ENCODE results near the gene AOPEP. TPM values are rescaled to one million over a fixed set of nuclear protein-coding genes. Genes with fewer than 3 reads are reported as not detected.

AOPEP gene
- total RNA-seq, 2 experiments from 2014 or later, result 13.5 to 17.0 TPM

- no peak for DNase-seq
- Mint-ChIP-seq H3K4me3 (no peak overlapping the region), H3K27me3 (no peaks in the 10 kb centered on the region), H3K9me3 (no peaks in the 10 kb centered on the region), H3K36me3 (ENCODE audit: low read depth) (no peaks in the 10 kb centered on the region), H3K4me1 (peaks cover 7% of the 10 kb centered on the region), H3K27ac (no peak overlapping the region)
- POLR2A ChIA-PET, result no interaction called here
- CTCF ChIA-PET, result no interaction called here
Measured at GRCh38 chr9:95029720-95030119, 303.2 kb downstream of the AOPEP start.

- CTCF ChIA-PET, result interaction anchor here (1.4 kb wide), 1 partner anchor 97 kb away, joined by 4 read pairs; no protein-coding TSS in a partner anchor
- H3K27ac Mint-ChIP-seq, result no peak overlapping the region
Measured at GRCh38 chr9:95030344-95030743, 303.8 kb downstream of the AOPEP start.

GRCh38 chr9:95030920-95031642, 304.6 kb downstream of the AOPEP start:
- DNase-seq, result no peak
- Mint-ChIP-seq H3K27ac (no peak overlapping the region), H3K4me3 (no peak overlapping the region), H3K9me3 (no peaks in the 10 kb centered on the region), H3K36me3 (ENCODE audit: low read depth) (no peaks in the 10 kb centered on the region), H3K27me3 (no peaks in the 10 kb centered on the region), H3K4me1 (peaks cover 7% of the 10 kb centered on the region)
- ChIA-PET CTCF (interaction anchor here (0.6 to 1.4 kb wide), 2 partner anchors 87 to 97 kb away, joined by 3 to 4 read pairs; no protein-coding TSS in a partner anchor), POLR2A (no interaction called here)

More at GRCh38 chr9:95030344-95030743, 303.8 kb downstream of the AOPEP start:
- DNase-seq, result no peak
- no peaks in the 10 kb centered on the region for H3K36me3 Mint-ChIP-seq (ENCODE audit: low read depth)
- no peaks in the 10 kb centered on the region for H3K27me3 Mint-ChIP-seq
- no peak overlapping the region for H3K4me3 Mint-ChIP-seq
- H3K9me3 Mint-ChIP-seq, result no peaks in the 10 kb centered on the region
- POLR2A ChIA-PET, result no interaction called here
- peaks cover 7% of the 10 kb centered on the region for H3K4me1 Mint-ChIP-seq

GRCh38 chr9:95031711-95032461, 305.4 kb downstream of the AOPEP start:
- Mint-ChIP-seq H3K9me3 (no peaks in the 10 kb centered on the region), H3K36me3 (ENCODE audit: low read depth) (peaks cover 3% of the 10 kb centered on the region), H3K27me3 (no peaks in the 10 kb centered on the region), H3K27ac (no peak overlapping the region), H3K4me3 (no peak overlapping the region), H3K4me1 (peaks cover 7% of the 10 kb centered on the region)
- DNase-seq, result no peak
- POLR2A ChIA-PET, result no interaction called here
- CTCF ChIA-PET, result interaction anchor here (0.6 to 1.4 kb wide), 2 partner anchors 88 to 96 kb away, joined by 3 to 4 read pairs; no protein-coding TSS in a partner anchor

DNA sequence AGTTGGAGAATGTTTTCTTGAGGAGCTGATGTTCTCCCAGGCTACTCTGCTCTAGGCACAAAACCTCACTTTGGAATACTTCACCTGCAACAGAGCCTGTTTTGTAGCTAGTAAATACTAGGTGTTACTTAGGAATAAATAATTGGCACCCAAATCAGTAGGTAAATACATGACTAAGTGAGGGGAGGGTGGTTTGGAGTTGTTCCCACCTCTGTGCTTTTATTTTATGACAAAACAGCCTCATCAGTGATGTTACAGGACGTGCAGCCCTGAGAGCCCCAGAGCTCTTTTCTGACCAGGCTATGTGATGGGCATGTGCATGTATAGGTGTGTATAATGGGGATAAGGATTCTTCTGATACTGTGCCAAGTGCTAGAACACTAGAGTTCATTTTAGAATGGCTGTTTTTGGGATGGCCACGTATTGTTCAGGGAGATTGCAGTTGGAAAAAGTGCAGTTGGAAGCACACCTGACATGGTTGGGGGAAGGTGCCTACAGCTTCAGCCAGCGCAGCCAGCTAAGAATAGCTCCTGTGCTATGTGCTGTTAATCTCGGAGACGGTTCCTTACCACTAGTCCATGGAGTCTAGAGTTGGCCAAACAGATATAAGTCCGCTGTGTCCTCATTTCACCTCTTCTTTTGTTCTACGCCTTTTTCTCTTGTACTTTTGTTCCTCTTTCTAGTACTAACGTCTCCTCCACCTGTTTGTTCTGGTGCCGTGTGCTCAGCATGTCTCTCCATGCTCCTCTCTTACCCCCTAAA, 306.3 kb downstream of the AOPEP start:
- no peak overlapping the region for H3K4me3 Mint-ChIP-seq
- POLR2A ChIA-PET, result no interaction called here
- no peaks in the 10 kb centered on the region for H3K27me3 Mint-ChIP-seq
- DNase-seq, result no peak
- H3K9me3 Mint-ChIP-seq, result no peaks in the 10 kb centered on the region
- CTCF ChIA-PET, result no interaction called here
- H3K27ac Mint-ChIP-seq, result no peak overlapping the region
- H3K4me1 Mint-ChIP-seq, result peaks cover 7% of the 10 kb centered on the region
- peaks cover 3% of the 10 kb centered on the region for H3K36me3 Mint-ChIP-seq (ENCODE audit: low read depth)

DNA sequence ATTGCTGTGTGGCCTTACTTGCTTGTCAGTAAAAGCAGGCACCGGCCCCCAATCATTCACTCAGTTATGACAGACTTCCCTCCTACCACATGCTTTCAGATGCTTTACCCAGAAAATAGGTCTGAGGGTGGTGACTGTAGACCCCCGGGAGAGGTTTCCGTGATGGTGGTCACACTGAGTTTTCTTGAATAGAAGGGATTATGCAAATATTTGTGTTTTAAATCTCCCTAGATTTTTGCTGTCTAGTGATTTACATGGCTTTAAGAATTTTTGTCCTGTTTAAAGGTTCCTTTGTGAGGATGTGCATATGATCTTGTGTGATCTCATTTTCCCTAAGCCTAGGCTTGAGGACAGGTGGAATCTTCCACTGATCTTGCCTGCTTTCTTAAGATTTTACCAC, 309.3 kb downstream of the AOPEP start:
- H3K27ac Mint-ChIP-seq, result no peak overlapping the region
- no peak overlapping the region for H3K4me3 Mint-ChIP-seq
- CTCF ChIA-PET, result no interaction called here
- no peaks in the 10 kb centered on the region for H3K9me3 Mint-ChIP-seq
- H3K36me3 Mint-ChIP-seq (ENCODE audit: low read depth), result peaks cover 3% of the 10 kb centered on the region
- DNase-seq, result no peak
- H3K4me1 Mint-ChIP-seq, result peaks cover 7% of the 10 kb centered on the region
- POLR2A ChIA-PET, result no interaction called here
- H3K27me3 Mint-ChIP-seq, result no peaks in the 10 kb centered on the region

- H3K4me1 Mint-ChIP-seq, result peaks cover 2% of the 10 kb centered on the region
- ChIA-PET CTCF (no interaction called here), POLR2A (no interaction called here)
- no peak for DNase-seq
- no peaks in the 10 kb centered on the region for H3K27me3 Mint-ChIP-seq
- H3K36me3 Mint-ChIP-seq (ENCODE audit: low read depth), result peaks cover 3% of the 10 kb centered on the region
- no peaks in the 10 kb centered on the region for H3K9me3 Mint-ChIP-seq
- H3K27ac Mint-ChIP-seq, result no peak overlapping the region
- no peak overlapping the region for H3K4me3 Mint-ChIP-seq
Measured at GRCh38 chr9:95036676-95037075, 310.2 kb downstream of the AOPEP start.

DNA sequence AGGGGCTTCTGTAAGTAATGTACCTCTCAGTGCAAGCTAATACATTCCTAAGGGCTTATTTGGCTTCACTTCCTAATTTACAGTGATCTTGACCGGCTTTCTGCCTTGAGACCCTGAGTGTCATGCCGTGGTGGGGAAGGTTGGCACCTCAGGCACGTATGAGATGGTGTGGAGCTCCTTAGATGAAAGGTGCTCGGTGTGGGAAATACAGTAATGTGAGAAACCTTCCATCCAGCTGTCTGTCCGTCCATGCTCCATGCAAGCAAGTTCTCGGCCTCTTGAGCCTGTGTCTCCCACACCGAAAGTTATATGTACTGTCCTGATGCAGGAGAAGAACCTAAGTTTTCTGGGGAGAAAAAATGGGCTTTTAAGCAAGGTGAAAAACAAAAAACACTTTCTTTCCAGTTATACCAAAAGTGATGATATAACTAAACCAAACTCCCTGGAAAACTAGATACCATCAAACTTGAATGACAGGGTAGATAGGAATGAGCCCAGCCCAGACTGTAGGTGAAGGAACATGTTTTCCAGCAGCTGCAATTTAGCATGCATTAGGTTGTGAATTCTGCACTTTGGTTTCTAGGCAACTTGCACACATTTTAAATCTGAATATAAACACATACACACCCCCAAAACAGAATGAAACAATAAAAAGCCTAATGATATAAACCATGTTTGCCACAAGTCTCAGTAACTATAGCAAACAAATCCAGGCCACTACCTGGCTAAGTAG, 311.5 kb downstream of the AOPEP start:
- Mint-ChIP-seq H3K4me3 (no peak overlapping the region), H3K27ac (no peak overlapping the region), H3K4me1 (no peaks in the 10 kb centered on the region), H3K36me3 (ENCODE audit: low read depth) (peaks cover 3% of the 10 kb centered on the region), H3K27me3 (no peaks in the 10 kb centered on the region), H3K9me3 (no peaks in the 10 kb centered on the region)
- POLR2A ChIA-PET, result no interaction called here
- CTCF ChIA-PET, result no interaction called here
- DNase-seq, result no peak

DNA sequence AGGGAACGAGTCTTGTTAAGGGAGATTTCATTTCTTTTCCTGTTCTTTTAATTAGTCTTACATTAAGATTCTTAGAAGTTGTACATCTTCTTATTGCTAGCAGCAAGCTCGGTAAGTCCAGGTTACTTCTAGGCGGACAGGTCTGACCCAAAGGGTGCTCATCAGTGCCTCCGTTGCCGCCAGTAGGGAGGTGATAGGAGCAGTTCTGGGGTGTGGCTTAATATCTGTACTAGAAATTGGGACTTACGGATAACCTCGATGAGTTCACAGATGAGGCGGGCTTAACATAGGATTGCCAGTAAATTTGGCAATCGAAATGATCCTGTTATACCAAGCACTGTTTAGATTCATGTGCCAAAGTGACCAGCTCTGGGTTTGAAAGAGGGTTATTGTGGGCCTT, 312.2 kb downstream of the AOPEP start:
- H3K4me3 Mint-ChIP-seq, result no peak overlapping the region
- CTCF ChIA-PET, result no interaction called here
- no peak for DNase-seq
- no peaks in the 10 kb centered on the region for H3K4me1 Mint-ChIP-seq
- H3K27me3 Mint-ChIP-seq, result no peaks in the 10 kb centered on the region
- H3K27ac Mint-ChIP-seq, result no peak overlapping the region
- H3K9me3 Mint-ChIP-seq, result no peaks in the 10 kb centered on the region
- H3K36me3 Mint-ChIP-seq (ENCODE audit: low read depth), result peaks cover 3% of the 10 kb centered on the region
- POLR2A ChIA-PET, result no interaction called here

- ChIA-PET CTCF (no interaction called here), POLR2A (no interaction called here)
- Mint-ChIP-seq H3K9me3 (no peaks in the 10 kb centered on the region), H3K27ac (no peak overlapping the region), H3K4me3 (no peak overlapping the region), H3K27me3 (no peaks in the 10 kb centered on the region), H3K4me1 (no peaks in the 10 kb centered on the region), H3K36me3 (ENCODE audit: low read depth) (peaks cover 3% of the 10 kb centered on the region)
- DNase-seq, result no peak
Measured at GRCh38 chr9:95040106-95040505, 313.6 kb downstream of the AOPEP start.

GRCh38 chr9:95043826-95044225, 317.3 kb downstream of the AOPEP start:
- H3K9me3 Mint-ChIP-seq, result no peaks in the 10 kb centered on the region
- POLR2A ChIA-PET, result no interaction called here
- CTCF ChIA-PET, result no interaction called here
- H3K27me3 Mint-ChIP-seq, result peaks cover 14% of the 10 kb centered on the region
- H3K4me3 Mint-ChIP-seq, result no peak overlapping the region
- no peaks in the 10 kb centered on the region for H3K36me3 Mint-ChIP-seq (ENCODE audit: low read depth)
- no peak for DNase-seq
- peaks cover 9% of the 10 kb centered on the region for H3K4me1 Mint-ChIP-seq
- no peak overlapping the region for H3K27ac Mint-ChIP-seq

DNA sequence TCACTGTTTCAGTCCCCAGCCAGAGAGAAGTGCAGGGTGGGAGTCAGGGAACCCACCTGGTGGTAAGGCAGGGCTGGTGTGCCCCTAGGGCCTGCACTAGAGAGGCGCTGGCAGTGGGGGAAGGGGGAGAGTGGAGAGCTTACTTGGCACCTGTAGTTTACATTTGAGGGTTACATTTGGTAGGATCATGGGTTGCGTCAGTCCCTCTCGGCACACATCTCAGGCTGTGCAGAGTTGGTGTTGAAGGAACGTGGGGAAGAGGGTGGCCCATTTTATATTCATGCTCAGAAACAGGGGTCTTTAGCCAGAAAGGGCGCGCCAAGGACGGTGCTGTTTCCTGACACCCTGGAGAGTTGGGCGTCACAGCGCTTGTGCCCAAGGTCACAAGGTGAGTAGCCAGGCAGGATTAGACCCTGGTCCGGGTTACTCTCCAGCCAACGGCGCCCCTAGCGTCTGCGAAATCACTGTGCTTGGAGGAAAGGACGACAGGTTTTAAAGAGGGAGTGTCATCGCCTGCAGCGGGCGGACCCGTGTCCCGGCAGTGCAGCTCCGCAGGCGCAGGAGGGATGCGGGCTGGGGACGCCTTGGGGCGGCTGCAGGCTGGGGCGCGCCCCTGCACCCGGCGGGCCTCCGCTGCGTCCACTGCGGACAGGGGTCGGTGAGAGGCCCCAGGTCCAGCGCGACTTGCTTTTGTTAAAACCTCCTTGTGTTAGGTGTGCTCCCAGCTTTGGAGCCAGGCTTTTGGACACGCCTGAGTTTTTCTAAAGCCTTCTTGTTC, 318.4 kb downstream of the AOPEP start:
- H3K27ac Mint-ChIP-seq, result no peak overlapping the region
- CTCF ChIA-PET, result no interaction called here
- no peak overlapping the region for H3K4me3 Mint-ChIP-seq
- H3K4me1 Mint-ChIP-seq, result peaks cover 15% of the 10 kb centered on the region
- POLR2A ChIA-PET, result no interaction called here
- peaks cover 21% of the 10 kb centered on the region for H3K27me3 Mint-ChIP-seq
- no peak for DNase-seq
- H3K9me3 Mint-ChIP-seq, result no peaks in the 10 kb centered on the region
- no peaks in the 10 kb centered on the region for H3K36me3 Mint-ChIP-seq (ENCODE audit: low read depth)

Measured in activated CD4-positive, alpha-beta memory T cell treated with anti-CD3 and anti-CD28 coated beads, Interleukin-2, amount 10 ng/mL, durations not matched to agents 7 days and 5 days (primary cell).